Eye (tissue), 1 donor: ENCODE results near the gene WHRN.

Experiments
- DNase-seq: peaks from one replicate; pipeline ENCODE4 v3.0.0-alpha.2; 2015

WHRN gene

GRCh38 chr9:114416906-114417305 lies 88.4 kb downstream of the WHRN start:
- DNase-seq, result peak; percentile 54

GRCh38 chr9:114416290-114416689 lies 89.0 kb downstream of the WHRN start:
- no peak for DNase-seq

- no peak for DNase-seq
Observed at GRCh38 chr9:114414346-114414745, 90.9 kb downstream of the WHRN start.

- DNase-seq, result peak; percentile 64
Observed at GRCh38 chr9:114413861-114414301, 91.4 kb downstream of the WHRN start.

GRCh38 chr9:114412048-114412683 lies 93.1 kb downstream of the WHRN start:
- DNase-seq, result no peak

GRCh38 chr9:114411452-114411851 lies 93.8 kb downstream of the WHRN start:
- DNase-seq, result no peak

GRCh38 chr9:114410910-114411309 lies 94.4 kb downstream of the WHRN start:
- DNase-seq, result no peak

- DNase-seq, result no peak
Observed at GRCh38 chr9:114409842-114410241, 95.4 kb downstream of the WHRN start.

GRCh38 chr9:114409103-114409780 lies 96.0 kb downstream of the WHRN start:
- no peak for DNase-seq

- no peak for DNase-seq
Observed at GRCh38 chr9:114408645-114409044, 96.6 kb downstream of the WHRN start.

- no peak for DNase-seq
Observed at GRCh38 chr9:114407889-114408288, 97.4 kb downstream of the WHRN start.

GRCh38 chr9:114406441-114406840 lies 98.8 kb downstream of the WHRN start:
- no peak for DNase-seq

- DNase-seq, result peak; percentile 95
Observed at GRCh38 chr9:114405294-114406034, 99.8 kb downstream of the WHRN start.

GRCh38 chr9:114404531-114404930 lies 100.7 kb downstream of the WHRN start:
- DNase-seq, result no peak

- no peak for DNase-seq
Observed at GRCh38 chr9:114403153-114403756, 102.0 kb downstream of the WHRN start.

- no peak for DNase-seq
Observed at GRCh38 chr9:114401344-114401743, 103.9 kb downstream of the WHRN start.

GRCh38 chr9:114400772-114401171 lies 104.5 kb downstream of the WHRN start:
- DNase-seq, result no peak

- no peak for DNase-seq
Observed at GRCh38 chr9:114400219-114400618, 105.1 kb downstream of the WHRN start.

GRCh38 chr9:114399381-114399780 lies 105.9 kb downstream of the WHRN start:
- DNase-seq, result no peak

- peak; percentile 96 for DNase-seq
Observed at GRCh38 chr9:114397848-114398605, 107.2 kb downstream of the WHRN start.

- DNase-seq, result no peak
Observed at GRCh38 chr9:114397219-114397847, 107.9 kb downstream of the WHRN start.

GRCh38 chr9:114396558-114397218 lies 108.6 kb downstream of the WHRN start:
- peak; percentile 66 for DNase-seq
